Suprapubic skin (tissue), 4 donors: ENCODE results near the gene CTNNA3. TPM values are rescaled to one million over a fixed set of nuclear protein-coding genes. Genes with fewer than 3 reads are reported as not detected.

Experiments used
- DNase-seq, 2 donors: peaks; one replicate each; pipeline ENCODE4 v3.0.0-alpha.2; 2019; ENCODE audit warnings: low spot score in 2 of 2
- H3K27ac ChIP-seq: fragments of 200-600 bp; sonication (generic); one replicate; pipeline ENCODE4 v1.5.1; 2019
- H3K27me3 ChIP-seq: fragments of 200-600 bp; sonication (generic); one replicate; pipeline ENCODE4 v1.5.1; 2019
- H3K36me3 ChIP-seq: fragments of 200-600 bp; sonication (generic); one replicate; pipeline ENCODE4 v1.5.1; 2019
- H3K4me1 ChIP-seq: fragments of 200-600 bp; sonication (generic); one replicate; pipeline ENCODE4 v1.5.1; 2019
- H3K4me3 ChIP-seq: fragments of 200-600 bp; sonication (generic); one replicate; pipeline ENCODE4 v1.5.1; 2019; ENCODE audit warnings: mild to moderate bottlenecking
- H3K9me3 ChIP-seq: fragments of 200-600 bp; sonication (generic); one replicate; pipeline ENCODE4 v1.5.1; 2019
- CTCF ChIP-seq, 2 donors: fragments of 200-600 bp in 1 of 2; fragments of 450-650 bp in 1 of 2; sonication (generic) in 1 of 2; IDR thresholded peaks; one replicate each; pipeline ENCODE4 v1.5.1; 2016 to 2019; ENCODE audit warnings: antibody characterized with exemption in 2 of 2, mild to moderate bottlenecking in 1 of 2, moderate library complexity in 1 of 2
- EP300 ChIP-seq: sonication (generic); formaldehyde crosslinking; IDR thresholded peaks from one replicate; pipeline ENCODE4 v1.6.1; 2017; ENCODE audit warnings: antibody characterized with exemption
- POLR2A ChIP-seq, 2 donors: fragments of 450-650 bp; IDR thresholded peaks; one replicate each; pipeline ENCODE4 v1.6.1; 2017; ENCODE audit warnings: antibody characterized with exemption in 2 of 2, mild to moderate bottlenecking in 2 of 2, moderate library complexity in 2 of 2
- POLR2AphosphoS5 ChIP-seq, 3 donors: sonication (generic); formaldehyde crosslinking; IDR thresholded peaks; one replicate each; pipeline ENCODE4 v1.6.1; 2017; ENCODE audit warnings: antibody characterized with exemption in 3 of 3
- WGBS: methylation state at CpG from one replicate; pipeline ENCODE4 v1.1.5; 2018; 5-methylcytosine and 5-hydroxymethylcytosine counted together
- total RNA-seq, 4 donors: library from RNA; depleted of rRNA; stranded (reverse); fragments of >200 nt; gene quantifications; one replicate each; pipeline ENCODE4 v1.1.0, GENCODE V29; 2016

The CTNNA3 gene
- total RNA-seq, 4 donors from 2014 or later, result 0.08 to 0.29 (median 0.21) TPM

DNA sequence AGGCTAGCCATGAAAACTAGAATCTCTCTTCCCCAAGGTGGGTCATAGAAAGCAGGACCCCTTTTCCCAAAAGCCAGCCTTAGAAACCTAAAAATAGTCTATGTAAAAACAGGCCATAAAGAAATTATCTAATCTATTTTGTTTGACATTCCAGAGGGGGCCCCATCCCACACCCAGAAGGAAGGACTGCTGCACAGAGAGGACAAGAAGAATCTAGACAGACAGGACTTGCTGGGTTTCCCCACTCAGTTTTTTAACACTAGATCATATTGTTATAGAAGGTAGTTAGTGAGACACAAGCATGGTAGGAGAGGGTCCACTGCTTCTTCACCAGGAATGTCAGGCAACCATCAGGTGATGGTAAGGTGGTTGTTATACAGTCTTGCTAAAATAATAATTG lies 413.1 kb downstream of the CTNNA3 start:
- H3K36me3 ChIP-seq, result no peaks in the 10 kb centered on the region
- H3K9me3 ChIP-seq, result no peaks in the 10 kb centered on the region
- TF ChIP-seq EP300 (no peak), CTCF (IDR thresholded peaks at IDR 0.05) (no peak), POLR2AphosphoS5 (IDR thresholded peaks at IDR 0.05) (no peak), POLR2A (IDR thresholded peaks at IDR 0.05) (no peak)
- H3K4me1 ChIP-seq, result no peaks in the 10 kb centered on the region
- H3K27me3 ChIP-seq, result no peaks in the 10 kb centered on the region
- no peak overlapping the region for H3K27ac ChIP-seq
- no peak overlapping the region for H3K4me3 ChIP-seq
- no peak for DNase-seq

GRCh38 chr10:67280405-67280804 lies 415.6 kb downstream of the CTNNA3 start:
- 96% methylated on average over 4 of the region's 4 CpGs for WGBS
- no peak for DNase-seq
- Histone ChIP-seq H3K36me3 (no peaks in the 10 kb centered on the region), H3K4me3 (no peak overlapping the region), H3K27ac (no peak overlapping the region), H3K27me3 (no peaks in the 10 kb centered on the region), H3K9me3 (no peaks in the 10 kb centered on the region), H3K4me1 (no peaks in the 10 kb centered on the region)
- no peak for TF ChIP-seq EP300
- no peak for TF ChIP-seq CTCF (IDR thresholded peaks at IDR 0.05)
- TF ChIP-seq POLR2AphosphoS5 (IDR thresholded peaks at IDR 0.05), result no peak
- TF ChIP-seq POLR2A (IDR thresholded peaks at IDR 0.05), result no peak

- Histone ChIP-seq H3K36me3 (no peaks in the 10 kb centered on the region), H3K9me3 (no peaks in the 10 kb centered on the region), H3K4me1 (no peaks in the 10 kb centered on the region), H3K27ac (no peak overlapping the region), H3K27me3 (no peaks in the 10 kb centered on the region), H3K4me3 (no peak overlapping the region)
- WGBS, result 94% methylated on average over 2 of the region's 2 CpGs
- TF ChIP-seq POLR2A (IDR thresholded peaks at IDR 0.05) (no peak), POLR2AphosphoS5 (IDR thresholded peaks at IDR 0.05) (no peak), EP300 (no peak), CTCF (IDR thresholded peaks at IDR 0.05) (no peak)
- DNase-seq, result no peak
Measured at GRCh38 chr10:67277402-67277801, 418.6 kb downstream of the CTNNA3 start.

DNA sequence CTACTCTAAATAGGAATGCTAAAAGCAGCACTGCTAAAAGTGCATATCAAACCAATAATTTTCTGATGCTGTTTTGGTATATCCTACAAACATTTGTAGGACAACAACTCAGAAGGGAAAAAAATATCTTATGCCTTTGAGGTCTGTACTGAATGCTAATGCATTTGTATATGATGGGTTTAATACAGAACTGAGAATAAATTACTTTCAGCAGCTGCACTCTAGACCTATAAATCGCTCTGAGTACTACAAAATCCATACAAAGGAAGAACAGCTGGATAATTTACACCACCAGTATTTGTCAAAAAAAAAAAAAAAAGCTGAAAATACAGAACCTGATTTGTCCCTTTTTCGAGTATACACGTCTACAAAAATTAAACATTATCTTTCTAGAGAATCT lies 426.2 kb downstream of the CTNNA3 start:
- no peak overlapping the region for H3K4me3 ChIP-seq
- H3K27ac ChIP-seq, result no peak overlapping the region
- no peak for DNase-seq
- H3K9me3 ChIP-seq, result no peaks in the 10 kb centered on the region
- 45% methylated on average over 3 of the region's 3 CpGs for WGBS
- H3K36me3 ChIP-seq, result no peaks in the 10 kb centered on the region
- H3K4me1 ChIP-seq, result no peaks in the 10 kb centered on the region
- no peak for TF ChIP-seq EP300
- TF ChIP-seq POLR2A (IDR thresholded peaks at IDR 0.05), result no peak
- no peak for TF ChIP-seq POLR2AphosphoS5 (IDR thresholded peaks at IDR 0.05)
- TF ChIP-seq CTCF (IDR thresholded peaks at IDR 0.05), result no peak
- H3K27me3 ChIP-seq, result no peaks in the 10 kb centered on the region

GRCh38 chr10:67268146-67268545 lies 427.8 kb downstream of the CTNNA3 start:
- DNase-seq, result no peak
- Histone ChIP-seq H3K4me1 (no peaks in the 10 kb centered on the region), H3K4me3 (no peak overlapping the region), H3K36me3 (no peaks in the 10 kb centered on the region), H3K27ac (no peak overlapping the region), H3K27me3 (no peaks in the 10 kb centered on the region), H3K9me3 (no peaks in the 10 kb centered on the region)
- TF ChIP-seq POLR2AphosphoS5 (IDR thresholded peaks at IDR 0.05) (no peak), POLR2A (IDR thresholded peaks at IDR 0.05) (no peak), EP300 (no peak), CTCF (IDR thresholded peaks at IDR 0.05) (no peak)
- WGBS, result 95% methylated on average over 5 of the region's 5 CpGs
